Measurements from ENCODE around the gene CCNL2. TPM values are rescaled to one million over a fixed set of nuclear protein-coding genes. Genes with fewer than 3 reads are reported as not detected.

CCNL2 gene
- total and polyA plus RNA-seq, 2 experiments from 2014 or later = 115 to 146 TPM

DNA sequence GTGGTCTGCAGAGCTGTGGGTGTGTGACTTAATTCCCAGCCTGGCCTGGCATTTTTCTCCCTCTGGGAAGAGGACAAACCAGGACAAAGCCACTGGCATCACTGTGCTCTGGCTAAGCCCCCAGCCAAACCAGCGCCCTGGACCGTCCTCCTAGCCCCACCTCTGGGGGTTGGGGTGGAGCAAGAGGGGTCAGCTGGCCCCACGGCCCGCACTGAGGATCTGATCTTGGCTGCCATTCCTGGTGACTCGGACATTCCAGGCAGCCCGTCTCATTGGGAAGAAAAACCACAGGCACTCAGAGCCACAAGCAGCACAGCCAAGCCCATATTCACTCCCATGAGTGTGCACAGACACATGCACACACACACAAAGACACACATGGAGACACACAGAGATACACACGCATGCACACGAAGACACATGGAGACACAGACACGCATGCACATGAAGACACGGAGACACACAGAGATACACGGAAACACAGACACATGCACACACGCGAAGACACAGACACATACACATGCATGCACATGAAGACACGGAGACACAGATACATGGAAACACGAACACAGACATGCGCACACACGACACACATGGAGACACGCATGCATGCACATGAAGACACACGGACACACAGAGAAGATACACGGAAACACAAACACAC, 38.5 kb downstream of the CCNL2 start (continued):
- TF ChIP-seq, protein P1, sequence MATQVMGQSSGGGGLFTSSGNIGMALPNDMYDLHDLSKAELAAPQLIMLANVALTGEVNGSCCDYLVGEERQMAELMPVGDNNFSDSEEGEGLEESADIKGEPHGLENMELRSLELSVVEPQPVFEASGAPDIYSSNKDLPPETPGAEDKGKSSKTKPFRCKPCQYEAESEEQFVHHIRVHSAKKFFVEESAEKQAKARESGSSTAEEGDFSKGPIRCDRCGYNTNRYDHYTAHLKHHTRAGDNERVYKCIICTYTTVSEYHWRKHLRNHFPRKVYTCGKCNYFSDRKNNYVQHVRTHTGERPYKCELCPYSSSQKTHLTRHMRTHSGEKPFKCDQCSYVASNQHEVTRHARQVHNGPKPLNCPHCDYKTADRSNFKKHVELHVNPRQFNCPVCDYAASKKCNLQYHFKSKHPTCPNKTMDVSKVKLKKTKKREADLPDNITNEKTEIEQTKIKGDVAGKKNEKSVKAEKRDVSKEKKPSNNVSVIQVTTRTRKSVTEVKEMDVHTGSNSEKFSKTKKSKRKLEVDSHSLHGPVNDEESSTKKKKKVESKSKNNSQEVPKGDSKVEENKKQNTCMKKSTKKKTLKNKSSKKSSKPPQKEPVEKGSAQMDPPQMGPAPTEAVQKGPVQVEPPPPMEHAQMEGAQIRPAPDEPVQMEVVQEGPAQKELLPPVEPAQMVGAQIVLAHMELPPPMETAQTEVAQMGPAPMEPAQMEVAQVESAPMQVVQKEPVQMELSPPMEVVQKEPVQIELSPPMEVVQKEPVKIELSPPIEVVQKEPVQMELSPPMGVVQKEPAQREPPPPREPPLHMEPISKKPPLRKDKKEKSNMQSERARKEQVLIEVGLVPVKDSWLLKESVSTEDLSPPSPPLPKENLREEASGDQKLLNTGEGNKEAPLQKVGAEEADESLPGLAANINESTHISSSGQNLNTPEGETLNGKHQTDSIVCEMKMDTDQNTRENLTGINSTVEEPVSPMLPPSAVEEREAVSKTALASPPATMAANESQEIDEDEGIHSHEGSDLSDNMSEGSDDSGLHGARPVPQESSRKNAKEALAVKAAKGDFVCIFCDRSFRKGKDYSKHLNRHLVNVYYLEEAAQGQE (IDR thresholded peaks at IDR 0.05; ENCODE audit: unreplicated experiment) = no peak
- TF ChIP-seq, protein P2, sequence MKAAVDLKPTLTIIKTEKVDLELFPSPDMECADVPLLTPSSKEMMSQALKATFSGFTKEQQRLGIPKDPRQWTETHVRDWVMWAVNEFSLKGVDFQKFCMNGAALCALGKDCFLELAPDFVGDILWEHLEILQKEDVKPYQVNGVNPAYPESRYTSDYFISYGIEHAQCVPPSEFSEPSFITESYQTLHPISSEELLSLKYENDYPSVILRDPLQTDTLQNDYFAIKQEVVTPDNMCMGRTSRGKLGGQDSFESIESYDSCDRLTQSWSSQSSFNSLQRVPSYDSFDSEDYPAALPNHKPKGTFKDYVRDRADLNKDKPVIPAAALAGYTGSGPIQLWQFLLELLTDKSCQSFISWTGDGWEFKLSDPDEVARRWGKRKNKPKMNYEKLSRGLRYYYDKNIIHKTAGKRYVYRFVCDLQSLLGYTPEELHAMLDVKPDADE (IDR thresholded peaks at IDR 0.05) = no peak
- TF ChIP-seq ZNF331 (CRISPR knock-in tag; IDR thresholded peaks at IDR 0.05; ENCODE audit: low read depth) (no peak), CREB1 (CRISPR knock-in tag; IDR thresholded peaks at IDR 0.05; ENCODE audit: low read depth) (no peak), EZH2 (IDR thresholded peaks at IDR 0.05; ENCODE audit: low read depth, unreplicated experiment) (no peak), JUNB (IDR thresholded peaks at IDR 0.05; ENCODE audit: unreplicated experiment) (no peak), STAT1 (IDR thresholded peaks at IDR 0.05; ENCODE audit: unreplicated experiment) (no peak), ZNF114 (CRISPR knock-in tag; IDR thresholded peaks at IDR 0.05) (no peak), NANOG (IDR thresholded peaks at IDR 0.05; ENCODE audit: borderline replicate concordance) (no peak)
- TF ChIP-seq, protein P3, sequence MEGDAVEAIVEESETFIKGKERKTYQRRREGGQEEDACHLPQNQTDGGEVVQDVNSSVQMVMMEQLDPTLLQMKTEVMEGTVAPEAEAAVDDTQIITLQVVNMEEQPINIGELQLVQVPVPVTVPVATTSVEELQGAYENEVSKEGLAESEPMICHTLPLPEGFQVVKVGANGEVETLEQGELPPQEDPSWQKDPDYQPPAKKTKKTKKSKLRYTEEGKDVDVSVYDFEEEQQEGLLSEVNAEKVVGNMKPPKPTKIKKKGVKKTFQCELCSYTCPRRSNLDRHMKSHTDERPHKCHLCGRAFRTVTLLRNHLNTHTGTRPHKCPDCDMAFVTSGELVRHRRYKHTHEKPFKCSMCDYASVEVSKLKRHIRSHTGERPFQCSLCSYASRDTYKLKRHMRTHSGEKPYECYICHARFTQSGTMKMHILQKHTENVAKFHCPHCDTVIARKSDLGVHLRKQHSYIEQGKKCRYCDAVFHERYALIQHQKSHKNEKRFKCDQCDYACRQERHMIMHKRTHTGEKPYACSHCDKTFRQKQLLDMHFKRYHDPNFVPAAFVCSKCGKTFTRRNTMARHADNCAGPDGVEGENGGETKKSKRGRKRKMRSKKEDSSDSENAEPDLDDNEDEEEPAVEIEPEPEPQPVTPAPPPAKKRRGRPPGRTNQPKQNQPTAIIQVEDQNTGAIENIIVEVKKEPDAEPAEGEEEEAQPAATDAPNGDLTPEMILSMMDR (conservative IDR thresholded peaks at IDR 0.05; ENCODE audit: low read depth in 2 of 2) = no peak

DNA sequence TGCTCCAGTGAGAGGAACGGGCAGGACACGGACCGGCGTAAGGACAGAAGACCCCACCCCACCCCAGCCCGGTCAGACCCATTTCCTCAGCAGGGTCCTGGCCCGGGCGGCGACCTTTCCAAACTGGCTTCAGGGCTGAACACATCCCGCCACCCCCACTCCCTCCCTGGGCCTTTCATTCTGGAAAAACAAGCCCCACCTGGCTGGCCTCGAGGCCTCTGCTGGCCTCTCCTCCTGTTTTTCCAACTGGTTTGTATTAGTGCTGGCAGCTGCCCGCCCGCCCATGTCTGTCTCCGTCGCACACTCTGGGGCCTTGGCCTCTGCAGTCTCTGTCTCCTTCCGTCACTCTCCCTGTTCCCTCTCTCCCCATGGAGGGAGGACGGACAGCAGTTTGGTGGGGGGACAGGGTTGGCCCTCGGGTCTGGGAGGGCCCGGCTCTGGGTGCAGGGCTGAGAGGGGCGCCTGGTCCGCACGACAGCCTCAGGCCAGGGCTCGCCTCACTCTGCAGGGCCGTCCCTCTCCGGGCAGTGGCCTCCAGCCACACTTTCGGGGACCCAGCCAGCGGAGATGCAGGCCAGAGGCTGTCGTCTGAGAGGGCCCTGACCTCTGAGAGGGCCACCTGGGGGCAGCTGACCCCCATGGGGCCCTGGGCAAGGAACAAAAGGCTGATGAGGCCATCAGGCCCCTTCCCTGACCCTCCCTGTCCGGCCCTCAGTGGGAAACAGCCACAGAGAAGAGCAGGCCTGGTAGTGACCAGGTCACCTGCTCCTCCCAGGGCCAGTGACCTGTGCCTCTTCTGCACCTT, 39.3 kb downstream of the CCNL2 start:
- Histone ChIP-seq H3K27ac (ENCODE audit: low read depth) (no peak overlapping the region), H3K79me2 (replicated peaks; ENCODE audit: insufficient read depth) (no peaks in the 10 kb centered on the region)
- peak overlapping the region; percentile 44; the same call in 1 of the 2 replicates for H3K27ac Mint-ChIP-seq
- TF ChIP-seq ZNF331 (CRISPR knock-in tag; IDR thresholded peaks at IDR 0.05; ENCODE audit: low read depth) = no peak
- TF ChIP-seq, protein P4, sequence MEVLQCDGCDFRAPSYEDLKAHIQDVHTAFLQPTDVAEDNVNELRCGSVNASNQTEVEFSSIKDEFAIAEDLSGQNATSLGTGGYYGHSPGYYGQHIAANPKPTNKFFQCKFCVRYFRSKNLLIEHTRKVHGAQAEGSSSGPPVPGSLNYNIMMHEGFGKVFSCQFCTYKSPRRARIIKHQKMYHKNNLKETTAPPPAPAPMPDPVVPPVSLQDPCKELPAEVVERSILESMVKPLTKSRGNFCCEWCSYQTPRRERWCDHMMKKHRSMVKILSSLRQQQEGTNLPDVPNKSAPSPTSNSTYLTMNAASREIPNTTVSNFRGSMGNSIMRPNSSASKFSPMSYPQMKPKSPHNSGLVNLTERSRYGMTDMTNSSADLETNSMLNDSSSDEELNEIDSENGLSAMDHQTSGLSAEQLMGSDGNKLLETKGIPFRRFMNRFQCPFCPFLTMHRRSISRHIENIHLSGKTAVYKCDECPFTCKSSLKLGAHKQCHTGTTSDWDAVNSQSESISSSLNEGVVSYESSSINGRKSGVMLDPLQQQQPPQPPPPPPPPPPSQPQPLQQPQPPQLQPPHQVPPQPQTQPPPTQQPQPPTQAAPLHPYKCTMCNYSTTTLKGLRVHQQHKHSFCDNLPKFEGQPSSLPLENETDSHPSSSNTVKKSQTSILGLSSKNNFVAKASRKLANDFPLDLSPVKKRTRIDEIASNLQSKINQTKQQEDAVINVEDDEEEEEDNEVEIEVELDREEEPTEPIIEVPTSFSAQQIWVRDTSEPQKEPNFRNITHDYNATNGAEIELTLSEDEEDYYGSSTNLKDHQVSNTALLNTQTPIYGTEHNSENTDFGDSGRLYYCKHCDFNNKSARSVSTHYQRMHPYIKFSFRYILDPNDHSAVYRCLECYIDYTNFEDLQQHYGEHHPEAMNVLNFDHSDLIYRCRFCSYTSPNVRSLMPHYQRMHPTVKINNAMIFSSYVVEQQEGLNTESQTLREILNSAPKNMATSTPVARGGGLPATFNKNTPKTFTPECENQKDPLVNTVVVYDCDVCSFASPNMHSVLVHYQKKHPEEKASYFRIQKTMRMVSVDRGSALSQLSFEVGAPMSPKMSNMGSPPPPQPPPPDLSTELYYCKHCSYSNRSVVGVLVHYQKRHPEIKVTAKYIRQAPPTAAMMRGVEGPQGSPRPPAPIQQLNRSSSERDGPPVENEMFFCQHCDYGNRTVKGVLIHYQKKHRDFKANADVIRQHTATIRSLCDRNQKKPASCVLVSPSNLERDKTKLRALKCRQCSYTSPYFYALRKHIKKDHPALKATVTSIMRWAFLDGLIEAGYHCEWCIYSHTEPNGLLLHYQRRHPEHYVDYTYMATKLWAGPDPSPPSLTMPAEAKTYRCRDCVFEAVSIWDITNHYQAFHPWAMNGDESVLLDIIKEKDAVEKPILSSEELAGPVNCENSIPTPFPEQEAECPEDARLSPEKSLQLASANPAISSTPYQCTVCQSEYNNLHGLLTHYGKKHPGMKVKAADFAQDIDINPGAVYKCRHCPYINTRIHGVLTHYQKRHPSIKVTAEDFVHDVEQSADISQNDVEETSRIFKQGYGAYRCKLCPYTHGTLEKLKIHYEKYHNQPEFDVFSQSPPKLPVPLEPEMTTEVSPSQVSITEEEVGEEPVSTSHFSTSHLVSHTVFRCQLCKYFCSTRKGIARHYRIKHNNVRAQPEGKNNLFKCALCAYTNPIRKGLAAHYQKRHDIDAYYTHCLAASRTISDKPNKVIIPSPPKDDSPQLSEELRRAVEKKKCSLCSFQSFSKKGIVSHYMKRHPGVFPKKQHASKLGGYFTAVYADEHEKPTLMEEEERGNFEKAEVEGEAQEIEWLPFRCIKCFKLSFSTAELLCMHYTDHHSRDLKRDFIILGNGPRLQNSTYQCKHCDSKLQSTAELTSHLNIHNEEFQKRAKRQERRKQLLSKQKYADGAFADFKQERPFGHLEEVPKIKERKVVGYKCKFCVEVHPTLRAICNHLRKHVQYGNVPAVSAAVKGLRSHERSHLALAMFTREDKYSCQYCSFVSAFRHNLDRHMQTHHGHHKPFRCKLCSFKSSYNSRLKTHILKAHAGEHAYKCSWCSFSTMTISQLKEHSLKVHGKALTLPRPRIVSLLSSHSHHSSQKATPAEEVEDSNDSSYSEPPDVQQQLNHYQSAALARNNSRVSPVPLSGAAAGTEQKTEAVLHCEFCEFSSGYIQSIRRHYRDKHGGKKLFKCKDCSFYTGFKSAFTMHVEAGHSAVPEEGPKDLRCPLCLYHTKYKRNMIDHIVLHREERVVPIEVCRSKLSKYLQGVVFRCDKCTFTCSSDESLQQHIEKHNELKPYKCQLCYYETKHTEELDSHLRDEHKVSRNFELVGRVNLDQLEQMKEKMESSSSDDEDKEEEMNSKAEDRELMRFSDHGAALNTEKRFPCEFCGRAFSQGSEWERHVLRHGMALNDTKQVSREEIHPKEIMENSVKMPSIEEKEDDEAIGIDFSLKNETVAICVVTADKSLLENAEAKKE (CRISPR knock-in tag; IDR thresholded peaks at IDR 0.05) = no peak

More for the DNA sequence above, 39.3 kb downstream of the CCNL2 start:
- H3K4me3 ChIP-seq = no peak overlapping the region
- H4K20me1 ChIP-seq (replicated peaks; ENCODE audit: insufficient read depth) = no peaks in the 10 kb centered on the region
- DNase-seq (ENCODE audit: low spot score) = no peak
- Mint-ChIP-seq H3K4me3 (no peak overlapping the region; the same call in 2 of the 3 replicates), H3K27me3 (ENCODE audit: insufficient read depth, low read depth, poor library complexity) (peaks cover 19% of the 10 kb centered on the region), H3K9me3 (no peaks in the 10 kb centered on the region; the same call in 2 of the 3 replicates), H3K36me3 (ENCODE audit: low read depth) (no peaks in the 10 kb centered on the region), H3K4me1 (peaks cover 31% of the 10 kb centered on the region)
- no peaks in the 10 kb centered on the region for H3K36me3 ChIP-seq (ENCODE audit: insufficient read depth)
- H3K4me1 ChIP-seq (ENCODE audit: insufficient read depth) = peaks cover 22% of the 10 kb centered on the region
- H2AFZ ChIP-seq = no peak overlapping the region
- peaks cover 7% of the 10 kb centered on the region for H3K27me3 ChIP-seq (ENCODE audit: insufficient read depth)
- no peak for ATAC-seq
- H3K9me2 ChIP-seq (ENCODE audit: insufficient read depth) = no peaks in the 10 kb centered on the region
- H3K4me2 ChIP-seq = no peak overlapping the region
- H3F3A ChIP-seq (replicated peaks; ENCODE audit: low read depth) = peaks cover 19% of the 10 kb centered on the region; the same call in 1 of the 2 replicates
